ENCODE data around the gene PMS1.

- TF ChIP-seq, protein P1, sequence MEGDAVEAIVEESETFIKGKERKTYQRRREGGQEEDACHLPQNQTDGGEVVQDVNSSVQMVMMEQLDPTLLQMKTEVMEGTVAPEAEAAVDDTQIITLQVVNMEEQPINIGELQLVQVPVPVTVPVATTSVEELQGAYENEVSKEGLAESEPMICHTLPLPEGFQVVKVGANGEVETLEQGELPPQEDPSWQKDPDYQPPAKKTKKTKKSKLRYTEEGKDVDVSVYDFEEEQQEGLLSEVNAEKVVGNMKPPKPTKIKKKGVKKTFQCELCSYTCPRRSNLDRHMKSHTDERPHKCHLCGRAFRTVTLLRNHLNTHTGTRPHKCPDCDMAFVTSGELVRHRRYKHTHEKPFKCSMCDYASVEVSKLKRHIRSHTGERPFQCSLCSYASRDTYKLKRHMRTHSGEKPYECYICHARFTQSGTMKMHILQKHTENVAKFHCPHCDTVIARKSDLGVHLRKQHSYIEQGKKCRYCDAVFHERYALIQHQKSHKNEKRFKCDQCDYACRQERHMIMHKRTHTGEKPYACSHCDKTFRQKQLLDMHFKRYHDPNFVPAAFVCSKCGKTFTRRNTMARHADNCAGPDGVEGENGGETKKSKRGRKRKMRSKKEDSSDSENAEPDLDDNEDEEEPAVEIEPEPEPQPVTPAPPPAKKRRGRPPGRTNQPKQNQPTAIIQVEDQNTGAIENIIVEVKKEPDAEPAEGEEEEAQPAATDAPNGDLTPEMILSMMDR (optimal IDR thresholded peaks at IDR 0.05 in 1 of 3, IDR thresholded peaks at IDR 0.05 in 1 of 3, conservative IDR thresholded peaks at IDR 0.05 in 1 of 3; ENCODE audit: extremely low read depth in 1 of 3, insufficient read depth in 2 of 3, low read length in 3 of 3) = no peak
- no peak for TF ChIP-seq EZH2 (IDR thresholded peaks at IDR 0.05; ENCODE audit: low read length)
These were observed 92.0 kb downstream of the PMS1 start for GRCh38 chr2:189876271-189876670.

All from keratinocyte (primary cell).